Chondrocyte (in vitro differentiated cells): ENCODE measurements around the gene CDC42EP3. TPM values are rescaled to one million over a fixed set of nuclear protein-coding genes. Genes with fewer than 3 reads are reported as not detected.

ENCODE experiments used
- DNase-seq: peaks from one replicate; pipeline ENCODE4 v3.0.0; 2021; ENCODE audit warnings: mixed read lengths, low spot score
- H3K27ac Mint-ChIP-seq: one replicate; pipeline ENCODE4 v1.8.0; 2021; ENCODE audit warnings: mild to moderate bottlenecking, moderate library complexity, mixed read lengths; ENCODE audit not compliant: unreplicated experiment
- H3K27me3 Mint-ChIP-seq: 2 replicates; pipeline ENCODE4 v1.8.0; 2021; ENCODE audit warnings: low read depth, mixed read lengths
- H3K36me3 Mint-ChIP-seq: 2 replicates; pipeline ENCODE4 v1.8.0; 2021; ENCODE audit warnings: low read depth, mixed read lengths
- H3K4me1 Mint-ChIP-seq: 2 replicates; pipeline ENCODE4 v1.8.0; 2021; ENCODE audit warnings: low read depth, mild to moderate bottlenecking, mixed read lengths
- H3K4me3 Mint-ChIP-seq: one replicate; pipeline ENCODE4 v1.8.0; 2021; ENCODE audit warnings: mild to moderate bottlenecking, moderate library complexity, mixed read lengths; ENCODE audit not compliant: unreplicated experiment
- H3K9me3 Mint-ChIP-seq: 2 replicates; pipeline ENCODE4 v1.8.0; 2021; ENCODE audit warnings: low read depth, mixed read lengths
- CTCF ChIP-seq: fragments of 200-600 bp; sonication (generic); IDR thresholded peaks from 2 replicates; pipeline ENCODE4 v1.5.0; 2021; ENCODE audit warnings: antibody characterized with exemption, mild to moderate bottlenecking, moderate library complexity
- long read RNA-seq: library from polyadenylated mRNA; stranded (forward); transcript quantifications from one replicate; pipeline ENCODE4 v2.0.0, GENCODE V29; 2021
- total RNA-seq: library from RNA; stranded (reverse); gene quantifications from 3 replicates; pipeline ENCODE4 v1.2.1, GENCODE V29; 2021

Gene CDC42EP3
- total RNA-seq, result 60.3 to 97.8 TPM (median 91.2 TPM) in 3 replicates
- long read RNA-seq, full-length matches to known transcripts, result 92 of 103 reads
- long read RNA-seq, partial matches to known transcripts, result 0 of 103 reads
- long read RNA-seq, other reads (novel, unspliced or antisense), result 11 of 103 reads

GRCh38 chr2:37671009-37671815 is at the start of gene CDC42EP3:
Gene CDC42EP3, minus strand, starts transcription at chr2:37671642. Its CDS starts 25,055 bp downstream, at chr2:37646587.
- peak within 1 kb of the TSS; percentile 86 for H3K4me3 Mint-ChIP-seq
- no peaks in the 10 kb centered on the region for H3K36me3 Mint-ChIP-seq
- H3K4me1 Mint-ChIP-seq, result peaks cover 54% of the 10 kb centered on the region
- DNase-seq, result no peak
- peak within 1 kb of the TSS; percentile 93 for H3K27ac Mint-ChIP-seq
- no peaks in the 10 kb centered on the region for H3K27me3 Mint-ChIP-seq
- TF ChIP-seq CTCF, result no peak
- H3K9me3 Mint-ChIP-seq, result no peaks in the 10 kb centered on the region

GRCh38 chr2:37721201-37721560 is 49.7 kb upstream of the CDC42EP3 start:
- H3K27ac Mint-ChIP-seq, result peak overlapping the region; percentile 94
- H3K9me3 Mint-ChIP-seq, result peaks cover 12% of the 10 kb centered on the region
- H3K4me1 Mint-ChIP-seq, result peaks cover 24% of the 10 kb centered on the region
- TF ChIP-seq CTCF, result no peak
- no peaks in the 10 kb centered on the region for H3K27me3 Mint-ChIP-seq
- no peak for DNase-seq
- H3K36me3 Mint-ChIP-seq, result peaks cover 5% of the 10 kb centered on the region
- no peak overlapping the region for H3K4me3 Mint-ChIP-seq

GRCh38 chr2:37720533-37721200 is 49.2 kb upstream of the CDC42EP3 start:
- peak overlapping the region; percentile 94 for H3K27ac Mint-ChIP-seq
- TF ChIP-seq CTCF, result peak; percentile 28
- peaks cover 8% of the 10 kb centered on the region for H3K36me3 Mint-ChIP-seq
- H3K27me3 Mint-ChIP-seq, result no peaks in the 10 kb centered on the region
- no peak for DNase-seq
- no peak overlapping the region for H3K4me3 Mint-ChIP-seq
- H3K4me1 Mint-ChIP-seq, result peaks cover 24% of the 10 kb centered on the region
- peaks cover 15% of the 10 kb centered on the region for H3K9me3 Mint-ChIP-seq

GRCh38 chr2:37718515-37719161 is 47.2 kb upstream of the CDC42EP3 start:
- Mint-ChIP-seq H3K9me3 (peaks cover 19% of the 10 kb centered on the region), H3K4me1 (peaks cover 27% of the 10 kb centered on the region), H3K27ac (no peak overlapping the region), H3K36me3 (peaks cover 9% of the 10 kb centered on the region), H3K27me3 (no peaks in the 10 kb centered on the region), H3K4me3 (no peak overlapping the region)
- no peak for DNase-seq
- TF ChIP-seq CTCF, result no peak

- TF ChIP-seq CTCF, result no peak
- H3K4me1 Mint-ChIP-seq, result peaks cover 38% of the 10 kb centered on the region
- peaks cover 9% of the 10 kb centered on the region for H3K36me3 Mint-ChIP-seq
- H3K4me3 Mint-ChIP-seq, result no peak overlapping the region
- no peak for DNase-seq
- H3K27me3 Mint-ChIP-seq, result no peaks in the 10 kb centered on the region
- peaks cover 15% of the 10 kb centered on the region for H3K9me3 Mint-ChIP-seq
- peak overlapping the region; percentile 74 for H3K27ac Mint-ChIP-seq
Measured at GRCh38 chr2:37713258-37713700, 41.8 kb upstream of the CDC42EP3 start.
